H9 (cell line): Measurements from ENCODE around the gene DLG2. TPM values are rescaled to one million over a fixed set of nuclear protein-coding genes. Genes with fewer than 3 reads are reported as not detected.
A peak's percentile ranks its signal among the peaks of the same experiment; 100 is the strongest.

Experiments
- DNase-seq: peaks from one replicate; pipeline ENCODE4 v3.0.0-alpha.2; 2017
- H2AFZ ChIP-seq: one replicate; pipeline ENCODE4 v1.6.1; 2013; ENCODE audit warnings: mild to moderate bottlenecking, low read length, control low read depth, moderate library complexity
- H2AK5ac ChIP-seq: 2 replicates; pipeline ENCODE4 v1.6.1; 2013; ENCODE audit warnings: low read length, control low read depth, mixed read lengths; ENCODE audit not compliant: insufficient read length
- H2BK120ac ChIP-seq: one replicate; pipeline ENCODE4 v1.6.1; 2013; ENCODE audit warnings: low read depth, mild to moderate bottlenecking, low read length, control low read depth, inconsistent platforms; ENCODE audit not compliant: poor library complexity, severe bottlenecking
- H2BK12ac ChIP-seq: 2 replicates; pipeline ENCODE4 v1.6.1; 2013; ENCODE audit warnings: low read length, control low read depth, mixed read lengths, low read depth; ENCODE audit not compliant: insufficient read length
- H2BK15ac ChIP-seq: 2 replicates; pipeline ENCODE4 v1.6.1; 2013; ENCODE audit warnings: low read depth, low read length, control low read depth
- H2BK20ac ChIP-seq: one replicate; pipeline ENCODE4 v1.6.1; 2013; ENCODE audit warnings: low read depth, mild to moderate bottlenecking, low read length, control low read depth, inconsistent platforms; ENCODE audit not compliant: poor library complexity, severe bottlenecking
- H2BK5ac ChIP-seq: 2 replicates; pipeline ENCODE4 v1.6.1; 2013; ENCODE audit warnings: low read length, control low read depth, mixed read lengths; ENCODE audit not compliant: insufficient read length
- H3K14ac ChIP-seq: 2 replicates; pipeline ENCODE4 v1.6.1; 2013; ENCODE audit warnings: low read length, control low read depth; ENCODE audit not compliant: insufficient read depth
- H3K18ac ChIP-seq: 2 replicates; pipeline ENCODE4 v1.6.1; 2013; ENCODE audit warnings: low read depth, mild to moderate bottlenecking, mixed read lengths, low read length, control low read depth; ENCODE audit not compliant: insufficient read length
- H3K23ac ChIP-seq: 2 replicates; pipeline ENCODE4 v1.6.1; 2013; ENCODE audit warnings: low read length, control low read depth, mixed read lengths, low read depth; ENCODE audit not compliant: insufficient read length
- H3K23me2 ChIP-seq: 2 replicates; pipeline ENCODE4 v1.6.1; 2013; ENCODE audit warnings: low read depth, mild to moderate bottlenecking, mixed read lengths, low read length, control low read depth; ENCODE audit not compliant: insufficient read length, poor library complexity, severe bottlenecking
- H3K27ac ChIP-seq: 2 replicates; pipeline ENCODE4 v1.5.1; 2013; ENCODE audit warnings: low read length, control low read depth, mixed read lengths, low read depth; ENCODE audit not compliant: insufficient read length
- H3K27me3 ChIP-seq: 2 replicates; pipeline ENCODE4 v1.6.1; 2013; ENCODE audit warnings: low read length, control low read depth, inconsistent platforms; ENCODE audit not compliant: insufficient read depth
- H3K4ac ChIP-seq: 2 replicates; pipeline ENCODE4 v1.6.1; 2013; ENCODE audit warnings: low read depth, mild to moderate bottlenecking, control low read depth, inconsistent platforms, low read length, moderate library complexity
- H3K4me1 ChIP-seq: 2 replicates; pipeline ENCODE4 v1.6.1; 2013; ENCODE audit warnings: low read length, control low read depth, inconsistent platforms; ENCODE audit not compliant: insufficient read depth
- H3K4me2 ChIP-seq: 2 replicates; pipeline ENCODE4 v1.6.1; 2013; ENCODE audit warnings: low read length, control low read depth, mixed read lengths; ENCODE audit not compliant: insufficient read length, insufficient read depth
- H3K56ac ChIP-seq: 2 replicates; pipeline ENCODE4 v1.6.1; 2013; ENCODE audit warnings: low read depth, mild to moderate bottlenecking, mixed read lengths, low read length, control low read depth; ENCODE audit not compliant: insufficient read length
- H3K79me1 ChIP-seq: 2 replicates; pipeline ENCODE4 v1.6.1; 2013; ENCODE audit warnings: low read depth, mild to moderate bottlenecking, moderate library complexity, low read length, control low read depth, inconsistent platforms; ENCODE audit not compliant: insufficient read depth, poor library complexity, severe bottlenecking
- H3K79me2 ChIP-seq: 2 replicates; pipeline ENCODE4 v1.6.1; 2013; ENCODE audit warnings: low read length, control low read depth, inconsistent platforms; ENCODE audit not compliant: insufficient read depth
- H3K9ac ChIP-seq: 2 replicates; pipeline ENCODE4 v1.6.1; 2013; ENCODE audit warnings: low read length, control low read depth, mixed read lengths; ENCODE audit not compliant: insufficient read length; ENCODE audit errors: extremely low read depth
- H3K9me3 ChIP-seq: one replicate; pipeline ENCODE4 v1.6.1; 2013; ENCODE audit warnings: low read depth, low read length, inconsistent platforms; ENCODE audit not compliant: control insufficient read depth
- H3T11ph ChIP-seq: one replicate; pipeline ENCODE4 v1.6.1; 2013; ENCODE audit warnings: mild to moderate bottlenecking, low read length, control low read depth, inconsistent platforms
- H4K20me1 ChIP-seq: one replicate; pipeline ENCODE4 v1.6.1; 2013; ENCODE audit not compliant: control insufficient read depth, insufficient read length, insufficient read depth
- H4K5ac ChIP-seq: 2 replicates; pipeline ENCODE4 v1.6.1; 2013; ENCODE audit warnings: low read depth, mild to moderate bottlenecking, mixed read lengths, low read length, control low read depth; ENCODE audit not compliant: insufficient read length
- H4K8ac ChIP-seq: replicated peaks from 2 replicates; pipeline ENCODE4 v1.6.1; 2013; ENCODE audit warnings: low read length, control low read depth, mixed read lengths, low read depth; ENCODE audit not compliant: insufficient read length
- H4K91ac ChIP-seq: 2 replicates; pipeline ENCODE4 v1.6.1; 2013; ENCODE audit warnings: low read depth, mild to moderate bottlenecking, moderate library complexity, mixed read lengths, low read length, control low read depth; ENCODE audit not compliant: insufficient read length
- H3K27ac Mint-ChIP-seq, 3 experiments: 2 replicates in 2 of 3; 3 replicates in 1 of 3; pipeline ENCODE4 v1.8.0; 2020 to 2021; ENCODE audit warnings: mixed read lengths in 3 of 3, mild to moderate bottlenecking in 1 of 3, moderate library complexity in 1 of 3
- H3K27me3 Mint-ChIP-seq: 2 replicates; pipeline ENCODE4 v1.8.0; 2021; ENCODE audit warnings: low read depth, mild to moderate bottlenecking, moderate library complexity, mixed read lengths
- H3K36me3 Mint-ChIP-seq, 3 experiments: 2 replicates in 2 of 3; 3 replicates in 1 of 3; pipeline ENCODE4 v1.8.0; 2020 to 2021; ENCODE audit warnings: low read depth in 3 of 3, mixed read lengths in 3 of 3; ENCODE audit not compliant: insufficient read depth in 1 of 3
- H3K4me1 Mint-ChIP-seq, 2 experiments: 2 replicates each; pipeline ENCODE4 v1.8.0; 2020; ENCODE audit warnings: mixed read lengths in 2 of 2
- H3K4me3 Mint-ChIP-seq, 2 experiments: 2 replicates in 1 of 2; 3 replicates in 1 of 2; pipeline ENCODE4 v1.8.0; 2020 to 2021; ENCODE audit warnings: mild to moderate bottlenecking in 2 of 2, mixed read lengths in 2 of 2, moderate library complexity in 1 of 2
- H3K9me3 Mint-ChIP-seq, 2 experiments: 2 replicates in 1 of 2; 3 replicates in 1 of 2; pipeline ENCODE4 v1.8.0; 2020; ENCODE audit warnings: mild to moderate bottlenecking in 2 of 2, mixed read lengths in 2 of 2, moderate library complexity in 1 of 2
- CTCF ChIP-seq: fragments of 200-600 bp; sonication (generic); conservative IDR thresholded peaks from 3 replicates; pipeline ENCODE4 v1.8.0; 2021; ENCODE audit warnings: antibody characterized with exemption, mild to moderate bottlenecking
- WGBS: extraction: QIAGEN DNeasy Blood & Tissue Kit; methylation state at CpG from one replicate; pipeline ENCODE4 v1.1.7; 2013; ENCODE audit warnings: missing lambda C conversion rate, low lambda C conversion rate, mixed read lengths; ENCODE audit not compliant: insufficient read length; ENCODE audit errors: extremely low coverage; 5-methylcytosine and 5-hydroxymethylcytosine counted together
- total RNA-seq: library from RNA; stranded (reverse); gene quantifications from 2 replicates; pipeline ENCODE4 v1.2.1, GENCODE V29; 2021

DLG2 gene
- total RNA-seq, 1 experiment from 2014 or later = 8.0 TPM

GRCh38 chr11:83801799-83802198, 1825.3 kb downstream of the DLG2 start:
- Histone ChIP-seq H3K4me2 (no peak overlapping the region), H4K5ac (no peak overlapping the region), H2AK5ac (no peak overlapping the region), H3K4ac (no peak overlapping the region), H4K91ac (no peak overlapping the region), H4K8ac (no peak overlapping the region), H3K79me2 (no peaks in the 10 kb centered on the region; the same call in 1 of the 2 replicates), H2AFZ (no peak overlapping the region), H2BK5ac (no peak overlapping the region), H3K4me1 (no peaks in the 10 kb centered on the region), H2BK15ac (no peak overlapping the region), H3K18ac (no peak overlapping the region), H3K23ac (no peak overlapping the region), H2BK20ac (no peak overlapping the region), H3K9me3 (no peaks in the 10 kb centered on the region), H3K9ac (no peak overlapping the region), H2BK120ac (no peak overlapping the region), H3K23me2 (no peaks in the 10 kb centered on the region), H3K56ac (no peak overlapping the region), H3T11ph (no peak overlapping the region), H2BK12ac (no peak overlapping the region), H3K79me1 (no peaks in the 10 kb centered on the region), H3K27ac (no peak overlapping the region), H3K27me3 (no peaks in the 10 kb centered on the region), H4K20me1 (no peaks in the 10 kb centered on the region), H3K14ac (no peak overlapping the region)
- Mint-ChIP-seq H3K4me3 (no peak overlapping the region), H3K27me3 (no peaks in the 10 kb centered on the region), H3K4me1 (0 out of 4 replicates have a peak, but pooled peaks cover 0 to 2% of the 10 kb centered on the region in 2 experiments), H3K9me3 (no peaks in the 10 kb centered on the region; a peak in 1 of 5 replicates), H3K27ac (no peak overlapping the region), H3K36me3 (no peaks in the 10 kb centered on the region)
- no CpG with 5 or more reads among the region's 1 CpG for WGBS
- peak; percentile 60; the same call in 2 of the 3 replicates for TF ChIP-seq CTCF
- no peak for DNase-seq
